ENCODE data around the gene RMRP.
"Not testable (repeated sequence)": the region's sequence is repeated elsewhere in the genome, so short reads cannot be mapped to it uniquely, and the experiment has no call there.

The RMRP gene

DNA sequence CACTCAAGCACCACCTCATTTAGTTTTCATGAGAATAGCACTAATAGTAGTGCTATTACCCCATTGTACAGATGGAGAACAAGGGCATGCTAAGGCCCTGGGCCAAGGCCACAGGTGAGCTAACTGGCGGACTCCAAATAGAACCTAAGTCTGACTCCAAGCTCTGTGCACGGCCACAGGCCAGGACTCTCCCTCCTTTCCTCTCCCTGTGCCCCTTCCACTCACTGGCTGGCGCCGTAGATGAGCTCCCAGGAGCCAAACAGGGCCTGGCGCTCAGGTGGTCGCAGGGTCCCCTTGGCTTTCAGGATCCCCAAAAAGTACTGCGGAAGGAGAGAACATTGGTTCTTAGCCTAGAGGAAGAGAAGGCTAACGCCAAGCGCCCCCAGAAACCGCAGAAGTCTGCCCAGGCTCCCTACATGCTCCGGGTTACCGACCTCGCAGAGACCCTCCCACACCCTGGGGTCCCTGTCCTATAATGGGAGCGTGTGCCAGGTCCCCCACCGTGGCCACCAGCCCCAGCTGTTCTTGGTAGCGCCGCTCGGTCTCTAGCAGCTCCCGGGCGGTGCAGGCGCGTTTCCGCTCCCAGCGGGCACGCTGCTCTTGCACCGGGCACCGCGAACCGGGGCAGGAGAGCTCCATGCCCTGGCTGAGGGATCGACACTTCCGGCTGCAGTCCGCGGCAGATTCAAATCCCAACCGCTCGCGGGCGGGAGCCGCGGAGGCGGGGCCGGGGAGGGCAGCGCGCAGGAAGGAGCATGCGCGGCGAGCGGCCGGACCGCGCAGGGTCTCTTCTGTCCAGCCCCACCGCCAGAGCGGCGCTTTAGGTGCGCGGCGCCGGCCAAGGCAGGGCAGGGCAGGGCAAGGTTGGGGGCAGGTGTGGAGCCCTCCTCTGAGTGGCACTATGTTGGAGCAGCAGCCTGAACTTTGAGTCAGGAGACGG lies 7.0 kb upstream of the RMRP start, which contains the start of gene ARHGEF39:
TSS of gene ARHGEF39 (minus strand) at position 665 of the 940 bp plus-strand sequence. CDS start at position 639, 26 bp downstream.
- DNase-seq = peak; percentile 83

DNA sequence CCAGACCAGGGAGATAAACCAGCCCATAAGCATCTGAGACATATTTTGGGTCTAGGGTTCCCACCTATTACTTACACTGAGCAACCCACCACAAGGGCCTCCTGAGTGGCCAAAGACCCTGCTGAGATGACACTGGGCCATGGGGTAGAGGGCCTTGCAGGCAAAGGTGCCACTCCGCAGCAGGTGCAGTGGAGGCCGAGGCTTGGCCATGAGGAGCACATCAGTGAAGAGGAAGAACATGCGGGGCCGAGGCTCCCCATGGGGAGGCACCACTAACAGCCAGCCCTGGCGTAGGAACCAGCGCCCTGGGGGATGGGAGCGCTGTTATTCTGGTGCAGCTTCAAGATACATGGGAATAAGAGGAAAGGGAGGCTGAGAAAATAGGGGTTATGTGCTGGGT lies 4.6 kb upstream of the RMRP start:
- DNase-seq = no peak

DNA sequence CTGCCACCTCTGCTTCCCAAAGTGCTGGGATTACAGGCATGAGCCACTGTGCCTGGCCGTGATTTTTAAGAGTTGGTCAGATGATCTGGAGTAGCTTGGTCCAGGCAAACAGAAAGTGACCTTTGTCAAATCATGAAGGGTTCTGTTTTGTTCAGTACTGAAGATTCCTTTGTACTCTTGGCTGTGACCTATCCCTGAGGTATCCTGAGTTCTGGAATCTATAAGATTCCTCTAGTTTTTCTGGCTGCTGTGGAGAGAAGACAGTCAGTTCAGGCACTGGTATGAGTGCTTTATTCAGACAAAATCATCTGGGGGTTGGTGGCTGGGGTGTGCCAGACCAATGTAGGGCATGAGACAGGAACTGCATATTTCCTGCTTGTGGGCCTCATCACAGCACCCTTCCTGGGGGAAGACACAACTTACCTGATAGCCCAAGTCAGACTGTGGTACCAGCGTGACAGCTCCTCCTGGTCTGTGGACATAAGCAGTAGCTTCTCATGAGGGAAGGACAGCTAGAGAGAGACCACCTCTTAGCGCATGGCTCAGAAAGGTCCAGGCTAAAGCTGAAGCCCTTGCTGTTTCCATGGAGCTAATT lies 4.0 kb upstream of the RMRP start:
- DNase-seq = no peak

- no peak for DNase-seq
Measured at GRCh38 chr9:35660966-35661415, 3.2 kb upstream of the RMRP start.

DNA sequence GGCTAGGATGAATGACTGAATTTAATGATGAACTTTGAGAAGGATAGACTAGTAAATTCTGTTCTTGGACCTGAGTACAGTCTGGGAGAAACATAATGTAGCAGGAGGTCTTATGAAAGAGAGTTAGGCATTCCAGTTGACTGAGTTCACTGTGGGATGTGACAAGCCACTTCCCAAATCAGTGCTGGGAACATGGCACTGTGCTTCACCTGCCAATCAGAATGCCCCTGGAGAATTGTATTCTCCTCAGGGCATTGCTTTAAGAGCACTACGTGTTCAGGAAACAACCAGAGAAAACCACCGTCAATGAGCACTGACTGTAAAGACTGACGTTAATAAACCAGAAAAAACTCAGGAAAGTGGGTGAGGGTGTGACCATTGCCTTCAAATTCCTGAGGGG lies 1.5 kb upstream of the RMRP start:
- no peak for DNase-seq

DNA sequence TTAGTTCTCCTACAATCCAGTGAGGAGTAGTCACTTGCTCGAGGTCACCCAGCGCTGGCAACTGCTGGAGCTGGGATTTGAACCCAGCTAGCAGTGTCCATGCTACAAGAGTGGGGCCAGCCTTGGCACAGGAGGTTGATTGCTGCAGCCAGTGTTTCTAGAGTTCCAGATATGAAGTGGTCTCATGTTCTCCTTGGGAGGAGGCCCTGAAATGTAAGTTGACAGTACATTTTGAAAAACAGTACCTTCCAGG lies 1.1 kb upstream of the RMRP start:
- no peak for DNase-seq

GRCh38 chr9:35658137-35658967 lies 533 bp upstream of the RMRP start, which contains the start of gene CCDC107:
CCDC107 (plus strand) TSS chr9:35658292; CDS start chr9:35658380, 88 bp downstream.
- peak; percentile 98 for DNase-seq

- no peak for DNase-seq
Measured at GRCh38 chr9:35656831-35657545, 831 bp downstream of the RMRP start.

- no peak for DNase-seq
Measured at GRCh38 chr9:35656348-35656747, 1.5 kb downstream of the RMRP start.

- DNase-seq = no peak
Measured at GRCh38 chr9:35653611-35654010, 4.2 kb downstream of the RMRP start.

- no peak for DNase-seq
Measured at GRCh38 chr9:35652829-35653209, 5.0 kb downstream of the RMRP start.

GRCh38 chr9:35651956-35652828 lies 5.6 kb downstream of the RMRP start:
- DNase-seq = no peak

- DNase-seq = no peak
Measured at GRCh38 chr9:35650341-35651158, 7.3 kb downstream of the RMRP start, which contains the start of gene SIT1. SIT1 (minus strand) TSS chr9:35650931; CDS start chr9:35650853, 78 bp downstream.

- no peak for DNase-seq
Measured at GRCh38 chr9:35649431-35650340, 8.1 kb downstream of the RMRP start.

DNA sequence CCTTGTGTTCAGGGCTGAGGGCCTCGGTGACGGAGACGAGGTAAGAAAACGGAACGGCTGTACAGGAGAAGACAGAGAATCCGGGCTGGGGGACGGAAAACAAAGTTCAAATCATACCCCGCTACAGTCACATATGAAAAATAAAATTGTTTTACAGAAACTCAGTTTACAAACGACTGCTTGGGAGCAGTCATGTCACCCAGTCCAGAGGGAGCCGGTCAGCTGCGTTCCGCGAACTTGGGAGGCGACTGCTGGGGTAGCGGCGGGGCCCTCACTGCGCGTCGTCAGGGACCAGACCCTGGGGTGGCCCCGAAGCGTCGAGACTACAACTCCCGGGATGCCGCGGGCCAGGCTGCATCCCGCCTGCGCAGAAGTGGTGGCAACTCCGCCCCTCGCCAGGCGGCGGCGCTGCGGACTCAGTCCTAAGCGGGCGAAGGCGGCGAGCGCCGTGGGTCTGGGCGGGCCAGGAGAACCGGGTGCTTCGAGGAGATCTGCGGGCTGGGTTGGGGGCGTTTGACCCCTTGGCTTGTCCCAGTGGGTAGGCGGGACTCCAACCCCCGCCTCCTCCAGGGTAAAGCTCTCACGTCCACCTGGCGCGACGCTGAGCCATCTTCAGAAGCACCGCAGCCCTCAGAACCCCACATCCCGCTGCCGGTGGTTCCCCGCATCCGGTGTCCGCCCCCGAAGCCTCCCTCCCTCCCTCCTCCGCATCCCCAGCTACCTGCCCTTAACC lies 11.1 kb downstream of the RMRP start:
- DNase-seq = peak; percentile 96

DNA sequence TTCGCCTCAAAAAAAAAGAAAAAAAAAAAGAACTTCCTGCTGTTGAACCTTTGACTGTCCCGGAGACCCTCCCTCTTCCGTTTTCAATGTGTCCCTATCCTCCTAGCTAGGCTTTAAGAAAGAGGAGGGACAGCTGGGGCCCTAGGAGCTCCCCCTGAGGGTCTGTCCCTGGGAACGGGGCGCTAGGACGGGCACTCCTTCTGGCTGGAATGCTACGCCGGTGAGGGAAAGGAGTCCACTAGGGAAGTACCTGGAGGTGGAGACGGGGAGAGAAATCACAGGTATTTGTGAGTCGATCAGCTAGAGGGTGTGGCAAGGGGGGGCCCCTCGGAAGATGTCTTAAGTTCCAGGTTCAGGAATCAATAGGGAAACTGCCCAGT lies 11.7 kb downstream of the RMRP start:
- DNase-seq = no peak

DNA sequence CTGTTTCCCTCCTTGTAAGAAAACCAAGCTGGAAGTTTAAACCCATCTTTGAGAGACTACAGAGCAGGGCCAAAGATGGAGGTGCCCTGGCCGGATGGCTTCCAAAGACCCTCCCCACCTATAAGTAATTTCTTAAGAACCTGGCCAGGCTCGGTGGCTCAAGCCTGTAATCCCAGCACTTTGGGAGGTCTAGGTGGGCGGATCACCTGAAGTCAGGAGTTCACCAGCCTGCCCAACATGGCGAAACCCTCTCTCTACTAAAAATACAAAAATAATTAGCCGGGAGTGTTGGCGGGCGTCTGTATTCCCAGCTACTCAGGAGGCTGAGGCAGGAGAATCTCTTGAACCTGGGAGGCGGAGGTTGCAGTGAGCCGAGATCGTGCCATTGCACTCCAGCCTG lies 12.1 kb downstream of the RMRP start:
- DNase-seq = not testable (repeated sequence)

GRCh38 chr9:35643046-35643445 lies 14.8 kb downstream of the RMRP start:
- no peak for DNase-seq

All from right kidney (tissue), 1 donor.